Epithelial cell of proximal tubule (primary cell): ENCODE data around the gene SMU1. TPM values are rescaled to one million over a fixed set of nuclear protein-coding genes. Genes with fewer than 3 reads are reported as not detected.

Source experiments
- DNase-seq: peaks from one replicate; pipeline ENCODE4 v3.0.0-alpha.2; 2011; ENCODE audit warnings: low read depth
- H3K4me3 ChIP-seq: 2 replicates; pipeline ENCODE4 v1.5.1; 2011; ENCODE audit warnings: low read depth, mild to moderate bottlenecking, low read length
- total RNA-seq: library from RNA; depleted of rRNA; stranded (reverse); fragments of >200 nt; gene quantifications from 2 replicates; pipeline ENCODE4 v1.2.3, GENCODE V29; 2015
- TF ChIP-seq, protein P1 (sequence below): conservative IDR thresholded peaks from 2 replicates; pipeline ENCODE4 v1.5.1; 2012; ENCODE audit warnings: low read depth, mild to moderate bottlenecking, low read length

Gene SMU1
- total RNA-seq, 1 donor from 2014 or later: 14.4 TPM

DNA sequence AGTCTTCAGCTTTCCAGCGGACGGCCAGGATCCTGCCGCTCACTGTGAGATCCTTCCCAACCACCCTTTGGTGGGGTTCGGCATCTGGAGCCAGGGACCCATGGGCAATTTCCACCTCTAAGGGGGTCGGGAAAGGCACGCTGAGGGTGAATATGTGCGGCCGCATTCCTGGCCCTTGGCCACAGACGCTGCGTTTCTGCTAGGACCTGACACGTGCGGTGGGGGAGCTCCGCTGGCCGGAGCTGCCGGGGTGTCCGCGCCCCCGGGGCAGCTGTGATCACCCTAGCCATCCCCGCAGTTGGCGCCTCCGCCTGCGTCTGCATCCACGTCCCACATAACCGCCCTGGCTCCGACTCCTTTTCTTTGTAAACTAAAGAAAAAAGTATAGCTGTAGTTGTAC, 56.7 kb downstream of the SMU1 start:
- TF ChIP-seq, protein P1, sequence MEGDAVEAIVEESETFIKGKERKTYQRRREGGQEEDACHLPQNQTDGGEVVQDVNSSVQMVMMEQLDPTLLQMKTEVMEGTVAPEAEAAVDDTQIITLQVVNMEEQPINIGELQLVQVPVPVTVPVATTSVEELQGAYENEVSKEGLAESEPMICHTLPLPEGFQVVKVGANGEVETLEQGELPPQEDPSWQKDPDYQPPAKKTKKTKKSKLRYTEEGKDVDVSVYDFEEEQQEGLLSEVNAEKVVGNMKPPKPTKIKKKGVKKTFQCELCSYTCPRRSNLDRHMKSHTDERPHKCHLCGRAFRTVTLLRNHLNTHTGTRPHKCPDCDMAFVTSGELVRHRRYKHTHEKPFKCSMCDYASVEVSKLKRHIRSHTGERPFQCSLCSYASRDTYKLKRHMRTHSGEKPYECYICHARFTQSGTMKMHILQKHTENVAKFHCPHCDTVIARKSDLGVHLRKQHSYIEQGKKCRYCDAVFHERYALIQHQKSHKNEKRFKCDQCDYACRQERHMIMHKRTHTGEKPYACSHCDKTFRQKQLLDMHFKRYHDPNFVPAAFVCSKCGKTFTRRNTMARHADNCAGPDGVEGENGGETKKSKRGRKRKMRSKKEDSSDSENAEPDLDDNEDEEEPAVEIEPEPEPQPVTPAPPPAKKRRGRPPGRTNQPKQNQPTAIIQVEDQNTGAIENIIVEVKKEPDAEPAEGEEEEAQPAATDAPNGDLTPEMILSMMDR: no peak
- no peak for DNase-seq
- H3K4me3 ChIP-seq: no peak overlapping the region

- no peak for DNase-seq
- TF ChIP-seq, protein P1: no peak
- H3K4me3 ChIP-seq: no peak overlapping the region
Observed at GRCh38 chr9:33017283-33018041, 59.0 kb downstream of the SMU1 start.

- TF ChIP-seq, protein P1: no peak
- H3K4me3 ChIP-seq: no peak overlapping the region
- DNase-seq: no peak
Observed at GRCh38 chr9:33014665-33015014, 61.8 kb downstream of the SMU1 start.

- DNase-seq: no peak
- TF ChIP-seq, protein P1: no peak
- no peak overlapping the region for H3K4me3 ChIP-seq
Observed at GRCh38 chr9:33013962-33014664, 62.4 kb downstream of the SMU1 start.

- DNase-seq: no peak
- TF ChIP-seq, protein P1: no peak
- no peak overlapping the region for H3K4me3 ChIP-seq
Observed at GRCh38 chr9:33012328-33013069, 64.0 kb downstream of the SMU1 start.

DNA sequence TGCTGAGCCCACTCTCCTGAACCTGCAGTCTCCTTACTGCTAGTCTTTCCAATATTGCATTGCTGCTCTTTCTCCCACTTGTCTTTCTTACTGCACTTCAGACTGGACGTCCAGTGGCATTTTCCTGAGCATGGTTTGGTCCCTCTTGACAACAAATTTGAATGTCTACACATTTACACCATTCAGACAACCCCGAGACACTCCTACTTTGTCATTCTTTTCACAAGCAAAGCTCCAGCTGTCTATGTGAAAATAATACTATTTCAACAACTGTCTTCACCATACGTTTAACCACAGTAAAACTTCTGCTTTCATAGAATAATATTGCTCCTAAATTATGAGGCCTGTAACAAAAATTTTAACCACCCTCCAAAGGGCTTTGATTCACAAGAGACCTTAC, 64.6 kb downstream of the SMU1 start:
- H3K4me3 ChIP-seq: no peak overlapping the region
- DNase-seq: no peak
- TF ChIP-seq, protein P1: no peak
